HUES64 (cell line): ENCODE measurements around the gene HNF1B.

ENCODE experiments used
- H3K27ac ChIP-seq: 2 replicates; pipeline ENCODE4 v1.7.0; 2013; ENCODE audit warnings: low read depth, low read length, inconsistent platforms
- H3K27me3 ChIP-seq: 2 replicates; pipeline ENCODE4 v1.6.1; 2013; ENCODE audit warnings: mild to moderate bottlenecking, low read length; ENCODE audit not compliant: insufficient read depth
- H3K36me3 ChIP-seq: 2 replicates; pipeline ENCODE4 v1.6.1; 2013; ENCODE audit warnings: mild to moderate bottlenecking, low read length; ENCODE audit not compliant: insufficient read depth
- H3K4me1 ChIP-seq: 2 replicates; pipeline ENCODE4 v1.6.1; 2013; ENCODE audit warnings: mild to moderate bottlenecking, low read length, moderate library complexity; ENCODE audit not compliant: insufficient read depth
- H3K4me3 ChIP-seq: 2 replicates; pipeline ENCODE4 v1.5.1; 2013; ENCODE audit warnings: mild to moderate bottlenecking, low read length, moderate library complexity
- H3K9ac ChIP-seq: 2 replicates; pipeline ENCODE4 v1.6.1; 2013; ENCODE audit warnings: mild to moderate bottlenecking, low read depth, low read length
- H3K9me3 ChIP-seq: 2 replicates; pipeline ENCODE4 v1.6.1; 2013; ENCODE audit warnings: low read depth, low read length; ENCODE audit not compliant: insufficient read depth
- WGBS: fragments of 150-250, 120-280 bp; methylation state at CpG from one replicate; pipeline ENCODE4 v1.1.7; 2013; ENCODE audit warnings: missing lambda C conversion rate; 5-methylcytosine and 5-hydroxymethylcytosine counted together

HNF1B gene

GRCh38 chr17:37643869-37644268 is 101.0 kb downstream of the HNF1B start:
- WGBS = 69% methylated on average over 3 of the region's 3 CpGs
- Histone ChIP-seq H3K4me1 (0 out of 2 replicates have a peak, but pooled peaks cover 10% of the 10 kb centered on the region), H3K4me3 (peak overlapping the region; percentile 98), H3K27me3 (peaks cover 41% of the 10 kb centered on the region), H3K27ac (no peak overlapping the region), H3K36me3 (peaks cover 23% of the 10 kb centered on the region), H3K9ac (peak overlapping the region; percentile 89; the same call in 1 of the 2 replicates), H3K9me3 (no peaks in the 10 kb centered on the region)

- Histone ChIP-seq H3K36me3 (peaks cover 27% of the 10 kb centered on the region), H3K4me3 (peak within 1 kb of the TSS; percentile 98), H3K27ac (peak within 1 kb of the TSS; percentile 34), H3K9ac (peak within 1 kb of the TSS; percentile 89), H3K9me3 (no peaks in the 10 kb centered on the region), H3K27me3 (peaks cover 37% of the 10 kb centered on the region), H3K4me1 (0 out of 2 replicates have a peak, but pooled peaks cover 10% of the 10 kb centered on the region)
- WGBS = under 1% methylated on average over 42 of the region's 43 CpGs
Measured at GRCh38 chr17:37643118-37643766, 101.6 kb downstream of the HNF1B start, which contains the start of gene DDX52. TSS of gene DDX52 (minus strand) at chr17:37643446. CDS start at chr17:37643420, 26 bp downstream.

- Histone ChIP-seq H3K9me3 (no peaks in the 10 kb centered on the region), H3K27ac (peak overlapping the region; percentile 34)
Measured at GRCh38 chr17:37642681-37643080, 102.2 kb downstream of the HNF1B start.

GRCh38 chr17:37640015-37640414 is 104.8 kb downstream of the HNF1B start:
- H3K4me1 ChIP-seq = 0 out of 2 replicates have a peak, but pooled peaks cover 10% of the 10 kb centered on the region
- peaks cover 57% of the 10 kb centered on the region for H3K36me3 ChIP-seq
- H3K4me3 ChIP-seq = no peak overlapping the region

More at GRCh38 chr17:37642681-37643080, 102.2 kb downstream of the HNF1B start:
- Histone ChIP-seq H3K4me3 (peak overlapping the region; percentile 98), H3K9ac (peak overlapping the region; percentile 89), H3K36me3 (peaks cover 33% of the 10 kb centered on the region), H3K27me3 (peaks cover 32% of the 10 kb centered on the region), H3K4me1 (0 out of 2 replicates have a peak, but pooled peaks cover 10% of the 10 kb centered on the region)
- 2% methylated on average over 7 of the region's 7 CpGs for WGBS

DNA sequence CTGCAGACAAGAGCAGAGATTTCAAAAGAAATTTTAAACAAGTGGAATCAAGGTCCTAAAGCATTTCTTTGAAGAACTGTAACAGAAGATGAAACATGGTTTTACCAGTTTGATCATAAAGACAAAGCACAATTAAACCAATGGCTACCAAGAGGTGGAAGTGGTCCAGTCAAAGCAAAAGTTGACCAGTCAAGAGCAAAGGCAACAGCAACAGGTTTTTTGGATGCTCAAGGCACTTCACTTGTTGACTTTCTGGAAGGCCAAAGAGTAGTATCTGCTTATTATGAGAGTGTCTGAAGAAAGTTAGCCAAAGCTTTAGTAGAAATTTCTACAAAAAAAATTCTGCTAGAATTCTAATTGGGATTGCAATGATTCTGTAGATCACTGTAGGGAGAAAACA is 106.9 kb downstream of the HNF1B start:
- Histone ChIP-seq H3K4me1 (0 out of 2 replicates have a peak, but pooled peaks cover 6% of the 10 kb centered on the region), H3K36me3 (peaks cover 73% of the 10 kb centered on the region), H3K9ac (no peak overlapping the region), H3K9me3 (no peaks in the 10 kb centered on the region), H3K4me3 (no peak overlapping the region), H3K27ac (no peak overlapping the region), H3K27me3 (no peaks in the 10 kb centered on the region)

More at GRCh38 chr17:37640015-37640414, 104.8 kb downstream of the HNF1B start:
- no peak overlapping the region for H3K27ac ChIP-seq
- H3K27me3 ChIP-seq = peaks cover 9% of the 10 kb centered on the region
- H3K9me3 ChIP-seq = no peaks in the 10 kb centered on the region
- no peak overlapping the region for H3K9ac ChIP-seq
